Measurements from ENCODE around the gene PRLHR. TPM values are rescaled to one million over a fixed set of nuclear protein-coding genes. Genes with fewer than 3 reads are reported as not detected.
"Not testable (repeated sequence)": the region's sequence is repeated elsewhere in the genome, so short reads cannot be mapped to it uniquely, and the experiment has no call there.

PRLHR gene
- total RNA-seq, 1 donor from 2014 or later: not detected

GRCh38 chr10:118621304-118621942 is 26.0 kb upstream of the PRLHR start:
- Mint-ChIP-seq H3K27me3 (ENCODE audit: low read depth) (peaks cover 24% of the 10 kb centered on the region), H3K4me3 (ENCODE audit: unreplicated experiment) (no peak overlapping the region), H3K4me1 (ENCODE audit: low read depth) (peaks cover 17% of the 10 kb centered on the region), H3K27ac (ENCODE audit: unreplicated experiment) (no peak overlapping the region), H3K36me3 (ENCODE audit: low read depth) (no peaks in the 10 kb centered on the region), H3K9me3 (ENCODE audit: low read depth) (no peaks in the 10 kb centered on the region)
- no peak for TF ChIP-seq CTCF (IDR thresholded peaks at IDR 0.05)
- no peak for DNase-seq (ENCODE audit: low spot score)

GRCh38 chr10:118613863-118614262 is 18.4 kb upstream of the PRLHR start:
- peaks cover 13% of the 10 kb centered on the region for H3K27me3 Mint-ChIP-seq (ENCODE audit: low read depth)
- H3K36me3 Mint-ChIP-seq (ENCODE audit: low read depth); H3K9me3 Mint-ChIP-seq (ENCODE audit: low read depth); H3K4me1 Mint-ChIP-seq (ENCODE audit: low read depth); H3K27ac Mint-ChIP-seq (ENCODE audit: unreplicated experiment); DNase-seq (ENCODE audit: low spot score); H3K4me3 Mint-ChIP-seq (ENCODE audit: unreplicated experiment): not testable (repeated sequence)

- no peak for TF ChIP-seq CTCF (IDR thresholded peaks at IDR 0.05)
- H3K4me1 Mint-ChIP-seq (ENCODE audit: low read depth): peaks cover 3% of the 10 kb centered on the region
- H3K36me3 Mint-ChIP-seq (ENCODE audit: low read depth): no peaks in the 10 kb centered on the region
Observed at GRCh38 chr10:118610577-118610976, 15.1 kb upstream of the PRLHR start.

GRCh38 chr10:118607768-118608354 is 12.4 kb upstream of the PRLHR start:
- DNase-seq (ENCODE audit: low spot score): no peak
- Mint-ChIP-seq H3K27ac (ENCODE audit: unreplicated experiment) (no peak overlapping the region), H3K36me3 (ENCODE audit: low read depth) (no peaks in the 10 kb centered on the region), H3K4me1 (ENCODE audit: low read depth) (no peaks in the 10 kb centered on the region), H3K4me3 (ENCODE audit: unreplicated experiment) (no peak overlapping the region), H3K27me3 (ENCODE audit: low read depth) (peaks cover 35% of the 10 kb centered on the region), H3K9me3 (ENCODE audit: low read depth) (no peaks in the 10 kb centered on the region)
- TF ChIP-seq CTCF (IDR thresholded peaks at IDR 0.05): no peak

More at GRCh38 chr10:118610577-118610976, 15.1 kb upstream of the PRLHR start:
- Mint-ChIP-seq H3K9me3 (ENCODE audit: low read depth) (no peaks in the 10 kb centered on the region), H3K27ac (ENCODE audit: unreplicated experiment) (no peak overlapping the region), H3K4me3 (ENCODE audit: unreplicated experiment) (no peak overlapping the region), H3K27me3 (ENCODE audit: low read depth) (peaks cover 21% of the 10 kb centered on the region)
- no peak for DNase-seq (ENCODE audit: low spot score)

GRCh38 chr10:118605694-118606093 is 10.2 kb upstream of the PRLHR start:
- Mint-ChIP-seq H3K36me3 (ENCODE audit: low read depth) (no peaks in the 10 kb centered on the region), H3K27me3 (ENCODE audit: low read depth) (peaks cover 35% of the 10 kb centered on the region), H3K4me1 (ENCODE audit: low read depth) (no peaks in the 10 kb centered on the region), H3K9me3 (ENCODE audit: low read depth) (no peaks in the 10 kb centered on the region), H3K4me3 (ENCODE audit: unreplicated experiment) (no peak overlapping the region), H3K27ac (ENCODE audit: unreplicated experiment) (no peak overlapping the region)
- no peak for DNase-seq (ENCODE audit: low spot score)
- no peak for TF ChIP-seq CTCF (IDR thresholded peaks at IDR 0.05)

Measured in chondrocyte (in vitro differentiated cells).